GM20000 (cell line): ENCODE measurements around the gene ACAN.

Experiments
- DNase-seq: peaks from one replicate; pipeline ENCODE4 v3.0.0; 2012; ENCODE audit warnings: low spot score
- CTCF ChIP-seq: IDR thresholded peaks from 2 replicates; pipeline ENCODE4 v1.5.1; 2012; ENCODE audit warnings: mild to moderate bottlenecking, control low read depth; ENCODE audit errors: extremely low read depth, missing control alignments

The ACAN gene

GRCh38 chr15:88832820-88833730, 29.8 kb downstream of the ACAN start:
- DNase-seq, result no peak
- no peak for TF ChIP-seq CTCF

- TF ChIP-seq CTCF, result no peak
- no peak for DNase-seq
Observed at GRCh38 chr15:88833731-88834100, 30.5 kb downstream of the ACAN start.

DNA sequence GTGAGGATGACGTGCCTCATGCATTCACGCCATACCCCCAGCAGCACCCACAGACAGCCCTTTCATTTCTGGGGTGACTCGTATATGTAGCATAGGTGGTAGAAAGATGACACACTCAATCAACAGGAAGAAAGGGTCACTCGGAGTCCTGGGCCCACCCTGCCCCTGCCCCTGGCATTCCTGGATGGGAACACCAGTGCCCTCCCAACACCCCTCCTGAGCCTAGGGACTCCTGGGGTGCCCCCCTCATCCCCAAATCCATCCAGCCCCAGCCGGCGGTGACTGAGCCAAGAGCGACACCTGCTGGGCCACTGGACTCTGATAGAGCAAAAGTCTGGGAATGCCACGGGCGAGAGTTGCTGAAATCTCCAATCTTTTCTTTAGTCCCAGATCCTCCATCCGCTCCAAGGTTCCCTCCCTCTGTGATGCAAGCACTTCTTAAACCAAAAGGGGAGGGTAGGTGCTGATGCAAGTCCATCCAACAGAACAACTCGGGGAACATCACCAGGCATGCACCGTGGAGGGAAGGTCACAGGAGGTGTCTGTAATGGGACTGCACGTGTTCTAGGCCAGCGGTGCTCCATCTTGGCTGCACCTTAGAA, 31.1 kb downstream of the ACAN start:
- peak; percentile 38 for DNase-seq
- peak; percentile 77 for TF ChIP-seq CTCF

GRCh38 chr15:88835119-88835518, 31.9 kb downstream of the ACAN start:
- no peak for TF ChIP-seq CTCF
- no peak for DNase-seq

DNA sequence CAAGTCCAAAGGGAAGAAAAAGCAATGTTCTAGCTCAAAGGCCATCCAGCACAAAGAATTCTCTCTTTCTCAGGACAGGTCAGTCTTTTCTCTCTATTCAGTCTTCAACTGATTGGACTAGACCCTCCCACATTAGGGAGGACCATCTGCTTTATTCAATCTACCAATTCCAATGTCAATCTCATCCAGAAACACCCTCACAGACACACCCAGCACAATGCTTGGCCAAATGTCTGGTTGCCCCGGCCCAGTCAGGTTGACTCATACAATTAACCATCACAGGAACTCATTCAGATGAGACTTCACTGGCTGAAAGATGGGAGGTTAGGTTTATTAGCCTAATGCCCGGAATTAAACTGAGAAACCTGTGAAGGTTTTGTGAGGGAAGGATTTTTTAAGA, 32.4 kb downstream of the ACAN start:
- DNase-seq, result no peak
- no peak for TF ChIP-seq CTCF

DNA sequence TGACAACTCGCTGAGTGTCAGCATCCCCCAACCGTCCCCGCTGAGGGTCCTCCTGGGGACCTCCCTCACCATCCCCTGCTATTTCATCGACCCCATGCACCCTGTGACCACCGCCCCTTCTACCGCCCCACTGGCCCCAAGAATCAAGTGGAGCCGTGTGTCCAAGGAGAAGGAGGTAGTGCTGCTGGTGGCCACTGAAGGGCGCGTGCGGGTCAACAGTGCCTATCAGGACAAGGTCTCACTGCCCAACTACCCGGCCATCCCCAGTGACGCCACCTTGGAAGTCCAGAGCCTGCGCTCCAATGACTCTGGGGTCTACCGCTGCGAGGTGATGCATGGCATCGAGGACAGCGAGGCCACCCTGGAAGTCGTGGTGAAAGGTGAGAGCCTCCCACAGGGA, 35.4 kb downstream of the ACAN start:
- no peak for TF ChIP-seq CTCF

GRCh38 chr15:88839146-88839545, 35.9 kb downstream of the ACAN start:
- DNase-seq, result no peak
- TF ChIP-seq CTCF, result no peak

More for the DNA sequence above, 35.4 kb downstream of the ACAN start:
- no peak for DNase-seq
